ENCODE results near the gene ITSN1. TPM values are rescaled to one million over a fixed set of nuclear protein-coding genes. Genes with fewer than 3 reads are reported as not detected.
A peak's percentile ranks its signal among the peaks of the same experiment; 100 is the strongest.

Gene ITSN1
- total RNA-seq, 3 donors from 2014 or later: 39.5 to 113 (median 58.3) TPM

DNA sequence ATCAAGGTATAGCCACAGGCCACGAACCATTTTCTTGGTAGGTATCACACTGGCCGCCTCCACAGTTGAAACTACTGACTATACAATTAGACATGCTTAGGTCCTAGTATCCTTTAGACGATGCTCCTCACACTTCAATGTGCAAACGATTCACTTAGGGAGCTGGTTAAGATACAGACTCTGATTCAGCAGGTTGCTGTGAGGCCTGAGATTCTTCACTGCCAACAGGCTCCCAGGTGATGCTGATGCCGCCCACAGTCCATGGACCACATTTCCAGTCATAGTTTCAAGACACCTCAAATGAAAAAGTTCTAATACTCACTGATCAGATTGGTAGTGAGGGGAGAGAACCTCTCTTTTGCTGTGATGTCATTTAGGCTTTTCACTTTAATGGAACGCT, 266.5 kb downstream of the ITSN1 start:
- intact Hi-C loops (cut with DNase I; ENCODE audit: low total_unique reads): no loop called here
- TF ChIP-seq POLR2A (IDR thresholded peaks at IDR 0.05): no peak
- TF ChIP-seq, protein P1, sequence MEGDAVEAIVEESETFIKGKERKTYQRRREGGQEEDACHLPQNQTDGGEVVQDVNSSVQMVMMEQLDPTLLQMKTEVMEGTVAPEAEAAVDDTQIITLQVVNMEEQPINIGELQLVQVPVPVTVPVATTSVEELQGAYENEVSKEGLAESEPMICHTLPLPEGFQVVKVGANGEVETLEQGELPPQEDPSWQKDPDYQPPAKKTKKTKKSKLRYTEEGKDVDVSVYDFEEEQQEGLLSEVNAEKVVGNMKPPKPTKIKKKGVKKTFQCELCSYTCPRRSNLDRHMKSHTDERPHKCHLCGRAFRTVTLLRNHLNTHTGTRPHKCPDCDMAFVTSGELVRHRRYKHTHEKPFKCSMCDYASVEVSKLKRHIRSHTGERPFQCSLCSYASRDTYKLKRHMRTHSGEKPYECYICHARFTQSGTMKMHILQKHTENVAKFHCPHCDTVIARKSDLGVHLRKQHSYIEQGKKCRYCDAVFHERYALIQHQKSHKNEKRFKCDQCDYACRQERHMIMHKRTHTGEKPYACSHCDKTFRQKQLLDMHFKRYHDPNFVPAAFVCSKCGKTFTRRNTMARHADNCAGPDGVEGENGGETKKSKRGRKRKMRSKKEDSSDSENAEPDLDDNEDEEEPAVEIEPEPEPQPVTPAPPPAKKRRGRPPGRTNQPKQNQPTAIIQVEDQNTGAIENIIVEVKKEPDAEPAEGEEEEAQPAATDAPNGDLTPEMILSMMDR (IDR thresholded peaks at IDR 0.05): no peak
- no peak for TF ChIP-seq POLR2AphosphoS5 (IDR thresholded peaks at IDR 0.05)
- Histone ChIP-seq H3K27me3 (no peaks in the 10 kb centered on the region), H3K9me3 (no peaks in the 10 kb centered on the region), H3K4me1 (no peaks in the 10 kb centered on the region), H3K4me3 (no peak overlapping the region), H3K36me3 (peaks cover 10% of the 10 kb centered on the region), H3K27ac (no peak overlapping the region)
- no peak for DNase-seq (ENCODE audit: low spot score in 2 of 2)

DNA sequence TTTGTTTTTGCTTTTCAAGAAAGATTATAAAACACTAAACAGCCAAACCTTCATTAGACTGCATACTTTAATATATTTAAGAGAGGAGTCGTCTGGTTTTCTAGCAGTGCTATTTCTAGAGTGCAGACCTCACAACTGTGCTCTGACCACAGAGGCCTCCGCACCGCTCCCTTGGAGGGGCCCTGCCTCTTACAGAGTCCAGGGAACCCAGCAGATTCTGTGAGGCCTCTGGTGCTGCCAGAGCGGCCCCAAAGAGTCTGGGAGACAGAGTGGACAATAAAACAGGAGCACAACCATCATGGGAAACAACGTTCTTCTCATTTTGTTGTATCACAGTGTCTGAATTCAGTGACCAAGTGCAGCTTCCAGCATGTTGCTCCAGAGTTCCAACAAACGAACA, 267.5 kb downstream of the ITSN1 start:
- DNase-seq (ENCODE audit: low spot score in 2 of 2): no peak
- TF ChIP-seq POLR2A (IDR thresholded peaks at IDR 0.05): no peak
- TF ChIP-seq, protein P1 (IDR thresholded peaks at IDR 0.05): no peak
- TF ChIP-seq POLR2AphosphoS5 (IDR thresholded peaks at IDR 0.05): no peak
- Histone ChIP-seq H3K36me3 (peaks cover 10% of the 10 kb centered on the region), H3K27ac (no peak overlapping the region), H3K4me1 (peaks cover 0 to 8% of the 10 kb centered on the region in 2 donors), H3K27me3 (no peaks in the 10 kb centered on the region), H3K4me3 (no peak overlapping the region), H3K9me3 (no peaks in the 10 kb centered on the region)
- intact Hi-C loops (cut with DNase I; ENCODE audit: low total_unique reads): no loop called here

DNA sequence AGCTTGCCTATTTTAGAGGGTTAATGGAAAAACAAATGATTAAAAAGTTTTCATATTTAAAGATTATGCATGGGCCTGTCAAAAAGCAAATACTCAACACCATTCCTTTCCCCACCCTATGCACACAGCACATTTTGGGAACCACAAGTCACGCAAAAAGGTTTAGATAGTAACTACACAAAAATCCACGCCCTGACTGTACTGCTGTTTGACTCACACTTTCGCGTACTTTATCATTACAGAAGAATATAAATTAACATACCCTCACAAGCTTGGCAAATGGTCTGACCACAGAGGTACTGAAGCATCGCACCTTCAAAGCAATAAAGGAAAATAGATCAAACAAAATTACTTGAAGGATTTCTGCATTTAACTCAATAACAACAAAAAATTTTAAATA, 271.9 kb downstream of the ITSN1 start:
- Histone ChIP-seq H3K9me3 (no peaks in the 10 kb centered on the region), H3K36me3 (peaks cover 7% of the 10 kb centered on the region), H3K27me3 (no peaks in the 10 kb centered on the region), H3K4me1 (peaks cover 0 to 11% of the 10 kb centered on the region in 2 donors), H3K27ac (no peak overlapping the region), H3K4me3 (no peak overlapping the region)
- TF ChIP-seq POLR2A (IDR thresholded peaks at IDR 0.05): no peak
- no peak for TF ChIP-seq POLR2AphosphoS5 (IDR thresholded peaks at IDR 0.05)
- TF ChIP-seq, protein P1 (IDR thresholded peaks at IDR 0.05): no peak
- no peak for DNase-seq (ENCODE audit: low spot score in 2 of 2)
- intact Hi-C loops (cut with DNase I; ENCODE audit: low total_unique reads): no loop called here

DNA sequence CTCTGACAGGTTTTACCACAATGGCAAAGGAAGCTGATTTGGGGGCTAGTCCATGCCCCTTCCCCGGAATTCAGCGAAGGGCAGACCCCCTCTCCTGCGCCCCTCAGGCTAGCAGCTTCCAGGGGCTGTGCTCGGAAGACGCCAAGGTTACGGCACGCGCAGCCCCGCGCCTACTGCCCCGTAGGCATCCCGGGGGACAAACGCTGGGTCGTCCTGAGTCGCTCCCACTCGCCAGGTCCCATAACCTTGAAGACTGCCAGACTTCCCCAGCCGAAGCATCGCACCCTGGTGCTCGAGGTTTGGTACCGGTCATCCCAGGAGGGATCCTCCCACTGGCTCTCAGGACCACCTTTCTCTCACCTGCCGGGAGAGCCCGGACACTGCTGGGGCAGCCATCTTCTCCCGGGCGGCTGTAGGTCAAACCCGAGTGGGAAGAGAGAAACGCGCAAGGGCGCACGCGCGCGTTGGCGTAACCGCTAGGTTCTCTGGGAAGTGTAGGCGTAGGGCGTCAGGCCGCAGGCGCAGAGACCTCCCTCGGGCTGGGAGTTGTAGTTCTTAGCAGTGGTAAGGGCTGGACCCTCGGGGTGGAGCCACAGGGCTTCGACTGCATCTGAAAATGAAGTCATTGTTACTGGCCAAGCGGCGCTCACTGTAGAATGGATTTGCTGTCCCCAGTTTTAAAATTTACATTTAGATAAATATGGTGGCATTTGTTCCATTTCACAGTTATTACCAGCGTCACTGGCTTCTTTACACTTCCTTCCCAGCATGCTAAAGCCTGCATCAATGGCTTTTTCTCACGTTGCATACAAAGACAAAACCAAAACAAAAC, 273.3 kb downstream of the ITSN1 start, which contains the start of gene ATP5PO:
ATP5PO (minus strand) TSS at position 437 of the 832 bp plus-strand sequence; CDS start at position 396, 41 bp downstream.
- TF ChIP-seq POLR2A (IDR thresholded peaks at IDR 0.05): peak; percentile 65
- TF ChIP-seq, protein P1 (IDR thresholded peaks at IDR 0.05): peak in 1 of 3 donors; percentile 30
- peak; percentile 56 to 92 (median 72) for TF ChIP-seq POLR2AphosphoS5 (IDR thresholded peaks at IDR 0.05)
- intact Hi-C loops (cut with DNase I; ENCODE audit: low total_unique reads): no loop called here
- peak within 1 kb of the TSS; percentile 88 to 91 for H3K27ac ChIP-seq
- no peaks in the 10 kb centered on the region for H3K9me3 ChIP-seq
- H3K27me3 ChIP-seq: no peaks in the 10 kb centered on the region
- DNase-seq (ENCODE audit: low spot score in 2 of 2): peak; percentile 95 to 96
- H3K36me3 ChIP-seq: peaks cover 7% of the 10 kb centered on the region
- H3K4me3 ChIP-seq: peak within 1 kb of the TSS; percentile 68 to 94 (median 74)
- H3K4me1 ChIP-seq: peaks cover 0 to 11% of the 10 kb centered on the region in 2 donors

- intact Hi-C loops (cut with DNase I; ENCODE audit: low total_unique reads): no loop called here
- Histone ChIP-seq H3K36me3 (peaks cover 3% of the 10 kb centered on the region), H3K27ac (peak overlapping the region; percentile 88 to 91), H3K9me3 (no peaks in the 10 kb centered on the region), H3K27me3 (no peaks in the 10 kb centered on the region), H3K4me3 (peak overlapping the region; percentile 68 to 94 (median 74)), H3K4me1 (peaks cover 0 to 11% of the 10 kb centered on the region in 2 donors)
- no peak for TF ChIP-seq POLR2A (IDR thresholded peaks at IDR 0.05)
- TF ChIP-seq, protein P1 (IDR thresholded peaks at IDR 0.05): no peak
- TF ChIP-seq POLR2AphosphoS5 (IDR thresholded peaks at IDR 0.05): no peak
- no peak for DNase-seq (ENCODE audit: low spot score in 2 of 2)
Measured at GRCh38 chr21:33916200-33916567, 273.9 kb downstream of the ITSN1 start.
